ENCODE results near the gene CROCC2. TPM values are rescaled to one million over a fixed set of nuclear protein-coding genes. Genes with fewer than 3 reads are reported as not detected.

The CROCC2 gene
- total and polyA plus RNA-seq, 2 of the 13 experiments (the other 11 are each of a cell fraction or from before 2014, with no cell fraction given) = not detected

DNA sequence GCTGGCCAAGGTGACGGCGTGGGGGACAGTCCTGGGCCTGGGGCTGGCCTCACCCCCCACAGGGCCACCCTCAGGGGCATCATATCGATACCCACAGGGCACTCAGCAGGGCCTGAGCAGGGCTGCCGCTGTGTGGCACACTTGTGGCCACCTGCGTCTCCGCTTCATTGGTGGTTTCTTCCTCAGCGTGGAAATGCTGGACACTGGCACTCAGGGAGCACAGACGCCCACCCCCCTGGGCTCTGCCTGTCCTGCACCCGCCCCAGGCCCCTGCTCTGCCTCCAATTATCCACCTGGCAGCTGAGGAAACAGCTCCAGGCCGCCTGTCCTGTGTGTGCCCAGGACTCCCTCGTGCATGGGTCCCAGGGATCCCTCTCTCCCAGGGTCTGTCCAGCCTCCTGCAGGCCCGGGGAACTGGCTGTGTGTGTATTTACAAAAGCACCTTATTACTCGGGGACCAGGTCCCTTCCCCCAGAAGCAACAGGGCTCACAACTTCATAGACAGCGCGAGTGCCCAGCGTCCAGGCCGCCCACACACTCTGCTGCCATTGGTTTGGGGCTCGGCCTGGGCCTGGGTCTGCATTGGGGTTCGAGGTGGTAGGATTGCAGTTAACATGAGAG, 13.1 kb downstream of the CROCC2 start:
- no peaks in the 10 kb centered on the region for H3K9me3 ChIP-seq (ENCODE audit: low read length)
- H2AFZ ChIP-seq (ENCODE audit: low read length) = no peak overlapping the region
- no peak for TF ChIP-seq CHD2 (IDR thresholded peaks at IDR 0.05; ENCODE audit: low read depth, low read length)
- TF ChIP-seq RBM22 (optimal IDR thresholded peaks at IDR 0.05; ENCODE audit: low read length) = no peak
- TF ChIP-seq TBP (CRISPR knock-in tag; IDR thresholded peaks at IDR 0.05) = no peak
- no peak for TF ChIP-seq HOXA9 (CRISPR knock-in tag; IDR thresholded peaks at IDR 0.05; ENCODE audit: borderline replicate concordance)
- no peak for TF ChIP-seq ZBTB20 (CRISPR knock-in tag; IDR thresholded peaks at IDR 0.05; ENCODE audit: borderline replicate concordance, low read depth)
- no peak for TF ChIP-seq SALL1 (CRISPR knock-in tag; IDR thresholded peaks at IDR 0.05)
- TF ChIP-seq U2AF2 (IDR thresholded peaks at IDR 0.05; ENCODE audit: low read depth, low read length) = no peak
- TF ChIP-seq LCORL (IDR thresholded peaks at IDR 0.05) = no peak
- TF ChIP-seq LCORL (CRISPR knock-in tag; IDR thresholded peaks at IDR 0.05) = no peak
- TF ChIP-seq GATA4 (IDR thresholded peaks at IDR 0.05; ENCODE audit: borderline replicate concordance, low read depth) = no peak
- TF ChIP-seq FOXK2 (IDR thresholded peaks at IDR 0.05) = no peak
- no peak for TF ChIP-seq ZNF292 (CRISPR knock-in tag; IDR thresholded peaks at IDR 0.05; ENCODE audit: borderline replicate concordance, low read depth)
- TF ChIP-seq, protein P1, sequence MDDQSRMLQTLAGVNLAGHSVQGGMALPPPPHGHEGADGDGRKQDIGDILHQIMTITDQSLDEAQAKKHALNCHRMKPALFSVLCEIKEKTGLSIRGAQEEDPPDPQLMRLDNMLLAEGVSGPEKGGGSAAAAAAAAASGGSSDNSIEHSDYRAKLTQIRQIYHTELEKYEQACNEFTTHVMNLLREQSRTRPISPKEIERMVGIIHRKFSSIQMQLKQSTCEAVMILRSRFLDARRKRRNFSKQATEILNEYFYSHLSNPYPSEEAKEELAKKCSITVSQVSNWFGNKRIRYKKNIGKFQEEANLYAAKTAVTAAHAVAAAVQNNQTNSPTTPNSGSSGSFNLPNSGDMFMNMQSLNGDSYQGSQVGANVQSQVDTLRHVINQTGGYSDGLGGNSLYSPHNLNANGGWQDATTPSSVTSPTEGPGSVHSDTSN (CRISPR knock-in tag; IDR thresholded peaks at IDR 0.05; ENCODE audit: borderline replicate concordance) = no peak
- no peak for TF ChIP-seq ZNF598 (CRISPR knock-in tag; IDR thresholded peaks at IDR 0.05; ENCODE audit: borderline replicate concordance)
- no peak for TF ChIP-seq GATAD1 (CRISPR knock-in tag; IDR thresholded peaks at IDR 0.05)
- TF ChIP-seq JUNB (CRISPR knock-in tag; IDR thresholded peaks at IDR 0.05; ENCODE audit: borderline replicate concordance) = no peak
- TF ChIP-seq SOX13 (IDR thresholded peaks at IDR 0.05) = no peak
- TF ChIP-seq SOX13 (CRISPR knock-in tag; conservative IDR thresholded peaks at IDR 0.05 in 1 of 2, IDR thresholded peaks at IDR 0.05 in 1 of 2) = no peak
- TF ChIP-seq, protein P2, sequence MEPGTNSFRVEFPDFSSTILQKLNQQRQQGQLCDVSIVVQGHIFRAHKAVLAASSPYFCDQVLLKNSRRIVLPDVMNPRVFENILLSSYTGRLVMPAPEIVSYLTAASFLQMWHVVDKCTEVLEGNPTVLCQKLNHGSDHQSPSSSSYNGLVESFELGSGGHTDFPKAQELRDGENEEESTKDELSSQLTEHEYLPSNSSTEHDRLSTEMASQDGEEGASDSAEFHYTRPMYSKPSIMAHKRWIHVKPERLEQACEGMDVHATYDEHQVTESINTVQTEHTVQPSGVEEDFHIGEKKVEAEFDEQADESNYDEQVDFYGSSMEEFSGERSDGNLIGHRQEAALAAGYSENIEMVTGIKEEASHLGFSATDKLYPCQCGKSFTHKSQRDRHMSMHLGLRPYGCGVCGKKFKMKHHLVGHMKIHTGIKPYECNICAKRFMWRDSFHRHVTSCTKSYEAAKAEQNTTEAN (CRISPR knock-in tag; conservative IDR thresholded peaks at IDR 0.05) = no peak
- no peak for TF ChIP-seq ZNF670 (CRISPR knock-in tag; IDR thresholded peaks at IDR 0.05; ENCODE audit: borderline replicate concordance)
- TF ChIP-seq MBNL3 (CRISPR knock-in tag; conservative IDR thresholded peaks at IDR 0.05) = no peak
- TF ChIP-seq ZFP36L1 (CRISPR knock-in tag; IDR thresholded peaks at IDR 0.05) = no peak
- BruUV-seq (replicated peaks) = no TSS peak
- peaks cover 14% of the 10 kb centered on the region for H3K4me1 ChIP-seq (ENCODE audit: insufficient read depth, low read length)
- intact Hi-C loops (cut with micrococcal nuclease; ENCODE audit: unreplicated experiment) (no loop called here), in situ Hi-C loops (cut with HindIII; ENCODE audit: extremely low pct_ligation_motif_present, low pct_unique_long_range_greater_than_20kb) (loop anchor here (5.0 kb wide), 1 partner anchor 68 kb away; no protein-coding TSS in a partner anchor)
- H4K20me1 ChIP-seq (ENCODE audit: insufficient read depth, low read length) = no peaks in the 10 kb centered on the region
- DNase-seq (ENCODE audit: low spot score) (no peak), FAIRE-seq (no peak), ATAC-seq (no peak)
- no peak overlapping the region for H3K9ac ChIP-seq (ENCODE audit: insufficient read depth, low read depth, low read length)
- H3K79me2 ChIP-seq (ENCODE audit: insufficient read depth, low read length) = no peaks in the 10 kb centered on the region
- H3K4me2 ChIP-seq (ENCODE audit: low read depth, low read length) = no peak overlapping the region
- H3K36me3 ChIP-seq (replicated peaks in 1 of 2; ENCODE audit: control insufficient read depth in 1 of 2, insufficient read depth in 2 of 2, low read length in 2 of 2) = no peaks in the 10 kb centered on the region
- peaks cover 12 to 66% of the 10 kb centered on the region in 2 experiments; a peak in 3 of 5 replicates for H3K27me3 ChIP-seq (ENCODE audit: control insufficient read depth in 1 of 2, insufficient read depth in 2 of 2, low read length in 2 of 2)
- POLR2A ChIA-PET = no interaction called here
- no peak overlapping the region for H3K4me3 ChIP-seq (replicated peaks in 1 of 3; ENCODE audit: insufficient read depth in 1 of 3, low read depth in 2 of 3, low read length in 3 of 3)
- CTCF ChIA-PET (ENCODE audit: low intra/inter-chr PET ratio, low total read pairs) = no interaction called here
- WGBS (ENCODE audit: low lambda C conversion rate) = 44% methylated on average over 15 of the region's 19 CpGs
- H3K27ac ChIP-seq (ENCODE audit: extremely low read length, insufficient read depth, low read length) = no peak overlapping the region

All from HepG2 (cell line).